ENCODE results near the gene LRRC23.
A peak's percentile ranks its signal among the peaks of the same experiment; 100 is the strongest.

Gene LRRC23

GRCh38 chr12:6921996-6922946, 17.6 kb downstream of the LRRC23 start:
- TF ChIP-seq CTCF (IDR thresholded peaks at IDR 0.05; ENCODE audit: borderline replicate concordance, insufficient read depth, low read depth, low read length), result peak; percentile 9; the same call in 1 of the 2 replicates
- H3K4me3 ChIP-seq (ENCODE audit: low read depth, low read length), result no peak overlapping the region

- no peak for TF ChIP-seq CTCF (IDR thresholded peaks at IDR 0.05; ENCODE audit: borderline replicate concordance, insufficient read depth, low read depth, low read length)
- H3K4me3 ChIP-seq (ENCODE audit: low read depth, low read length), result no peak overlapping the region
Measured at GRCh38 chr12:6923003-6923732, 18.5 kb downstream of the LRRC23 start.

GRCh38 chr12:6923851-6924250, 19.2 kb downstream of the LRRC23 start:
- H3K4me3 ChIP-seq (ENCODE audit: low read depth, low read length), result no peak overlapping the region
- TF ChIP-seq CTCF (IDR thresholded peaks at IDR 0.05; ENCODE audit: borderline replicate concordance, insufficient read depth, low read depth, low read length), result no peak

- H3K4me3 ChIP-seq (ENCODE audit: low read depth, low read length), result no peak overlapping the region
- TF ChIP-seq CTCF (IDR thresholded peaks at IDR 0.05; ENCODE audit: borderline replicate concordance, insufficient read depth, low read depth, low read length), result no peak
Measured at GRCh38 chr12:6925239-6925539, 20.6 kb downstream of the LRRC23 start.

GRCh38 chr12:6925540-6926279, 21.1 kb downstream of the LRRC23 start:
- TF ChIP-seq CTCF (IDR thresholded peaks at IDR 0.05; ENCODE audit: borderline replicate concordance, insufficient read depth, low read depth, low read length), result no peak
- no peak overlapping the region for H3K4me3 ChIP-seq (ENCODE audit: low read depth, low read length)

GRCh38 chr12:6927379-6928021, 22.9 kb downstream of the LRRC23 start, which contains the start of gene ATN1:
TSS of gene ATN1 (plus strand) at chr12:6927959. CDS start at chr12:6934002, 6,043 bp downstream.
- TF ChIP-seq CTCF (IDR thresholded peaks at IDR 0.05; ENCODE audit: borderline replicate concordance, insufficient read depth, low read depth, low read length), result no peak
- peak within 1 kb of the TSS; percentile 85 for H3K4me3 ChIP-seq (ENCODE audit: low read depth, low read length)
